CD4-positive, alpha-beta T cell (primary cell): ENCODE results near the gene CCDC9B. TPM values are rescaled to one million over a fixed set of nuclear protein-coding genes. Genes with fewer than 3 reads are reported as not detected.

Source experiments
- ATAC-seq: fragments of 200-7000 bp; cut with Tn5 transposase; one replicate; pipeline ENCODE4 v1.10.0; 2022; ENCODE audit warnings: mild to moderate bottlenecking; ENCODE audit not compliant: poor library complexity
- CTCF ChIA-PET: fragments of 350-600 bp; sonication (Branson Sonifier 250); formaldehyde crosslinking; loops from one replicate; lab custom pipeline; 2021; ENCODE audit warnings: antibody characterized with exemption, inconsistent platforms; lab: Charles Lee
- POLR2A ChIA-PET: fragments of 350-600 bp; sonication (Branson Sonifier 250); formaldehyde crosslinking; loops from one replicate; lab custom pipeline; 2021; ENCODE audit warnings: antibody characterized with exemption, inconsistent platforms; lab: Charles Lee
- DNase-seq, 14 experiments: peaks; one replicate each; pipeline ENCODE4 v3.0.0-alpha.2; 2013 to 2020; ENCODE audit warnings: mixed read lengths in 2 of 14
- H3K27ac ChIP-seq, 2 donors: one replicate each; pipeline versions ENCODE4 v1.5.1 to v1.7.0; 2013; ENCODE audit warnings: low read length in 2 of 2, low read depth in 1 of 2, mild to moderate bottlenecking in 1 of 2
- H3K27me3 ChIP-seq, 2 experiments: 1 replicate in 1 of 2; 2 replicates in 1 of 2; pipeline versions ENCODE4 v1.6.1 to v1.7.0; 2013; ENCODE audit warnings: low read length in 2 of 2, control low read depth in 1 of 2, mild to moderate bottlenecking in 1 of 2, moderate library complexity in 1 of 2; ENCODE audit not compliant: insufficient read depth in 2 of 2, control insufficient read depth in 1 of 2
- H3K36me3 ChIP-seq: one replicate; pipeline ENCODE4 v1.6.1; 2013; ENCODE audit warnings: low read length, control low read depth; ENCODE audit not compliant: insufficient read depth
- H3K4me1 ChIP-seq: one replicate; pipeline ENCODE4 v1.6.1; 2013; ENCODE audit warnings: low read length, control low read depth; ENCODE audit not compliant: insufficient read depth
- H3K4me3 ChIP-seq: one replicate; pipeline ENCODE4 v1.5.1; 2013; ENCODE audit warnings: mild to moderate bottlenecking, low read length, moderate library complexity
- H3K9me3 ChIP-seq, 2 experiments: 1 replicate in 1 of 2; 2 replicates in 1 of 2; pipeline versions ENCODE4 v1.6.1 to v1.7.0; 2013; ENCODE audit warnings: low read length in 2 of 2, mild to moderate bottlenecking in 2 of 2, control low read depth in 1 of 2, moderate library complexity in 1 of 2; ENCODE audit not compliant: control insufficient read depth in 1 of 2, insufficient read depth in 1 of 2
- H3K27ac Mint-ChIP-seq: one replicate; pipeline ENCODE4 v1.8.0; 2020; ENCODE audit warnings: mixed read lengths
- H3K27me3 Mint-ChIP-seq: one replicate; pipeline ENCODE4 v1.8.0; 2021; ENCODE audit warnings: mixed read lengths
- H3K36me3 Mint-ChIP-seq: one replicate; pipeline ENCODE4 v1.8.0; 2021; ENCODE audit warnings: low read depth, mixed read lengths
- H3K4me1 Mint-ChIP-seq: one replicate; pipeline ENCODE4 v1.8.0; 2021; ENCODE audit warnings: low read depth, mixed read lengths
- H3K4me3 Mint-ChIP-seq: one replicate; pipeline ENCODE4 v1.8.0; 2020; ENCODE audit warnings: mild to moderate bottlenecking, mixed read lengths
- H3K9me3 Mint-ChIP-seq: one replicate; pipeline ENCODE4 v1.8.0; 2020; ENCODE audit warnings: mixed read lengths
- intact Hi-C, 2 experiments: fragments of 100-400 bp; cut with DNase I in 1 of 2; cut with micrococcal nuclease in 1 of 2; formaldehyde crosslinking; loops; one replicate each; pipeline versions ENCODE4 v1.15.1 to v1.9.0; 2023 to 2025; cut with DNase I, micrococcal nuclease
- total RNA-seq, 174 experiments: library from RNA in 2 of 174; stranded (reverse) in 2 of 174; gene quantifications; one replicate each; pipeline ENCODE4 v1.2.3 and lab custom pipeline; 2021 to 2026
- TF ChIP-seq, protein P1 (sequence below): fragments of 200-600 bp; IDR thresholded peaks from one replicate; pipeline ENCODE4 v1.8.0; 2022; ENCODE audit warnings: antibody characterized with exemption, mild to moderate bottlenecking

CCDC9B gene
- total RNA-seq, 2 experiments from 2014 or later = 1.0 to 1.5 TPM

DNA sequence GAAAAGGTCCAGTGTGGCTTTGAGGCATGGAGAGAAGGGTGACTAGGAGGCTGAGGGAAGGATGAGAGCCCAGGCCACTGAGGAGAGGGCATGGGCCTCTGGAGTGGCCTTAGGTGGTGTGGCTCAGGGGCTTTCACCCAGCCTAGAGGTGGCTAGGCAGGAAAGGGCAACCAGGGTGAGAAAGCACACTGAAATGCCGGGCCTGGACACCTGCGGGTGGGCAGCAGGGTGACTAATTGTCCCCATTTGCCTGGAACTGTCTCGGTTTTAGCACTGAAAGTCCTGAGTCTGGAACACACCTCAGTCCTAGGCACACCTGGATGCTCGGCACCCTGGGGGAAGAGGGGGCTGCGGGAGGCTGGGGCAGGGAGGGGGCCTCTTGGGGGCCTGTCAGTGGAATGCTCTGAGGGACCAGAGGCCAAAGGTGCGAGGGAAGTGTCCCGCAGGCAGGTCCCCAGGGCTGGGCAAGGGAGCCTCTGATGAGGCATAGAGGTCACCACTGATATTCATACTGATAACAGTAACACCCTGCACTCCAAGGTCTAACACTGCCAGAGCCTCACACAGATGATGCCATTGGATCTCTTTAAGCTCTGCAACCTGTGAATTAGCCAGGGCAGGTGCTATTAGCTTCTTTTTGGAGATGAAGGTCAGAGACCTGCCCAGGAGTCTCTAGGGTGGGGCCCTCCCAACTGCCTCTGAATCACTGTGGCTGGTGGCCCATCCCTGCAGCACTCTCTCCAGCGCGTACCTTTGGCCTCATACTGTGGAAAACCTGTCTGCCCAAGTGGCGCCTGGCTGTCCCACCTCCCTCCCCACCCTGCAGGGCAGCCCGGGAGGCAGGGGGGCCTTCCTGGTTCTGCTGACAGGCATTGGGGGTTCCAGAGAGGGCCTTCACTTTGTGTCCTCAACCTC lies 7.1 kb upstream of the CCDC9B start:
- Mint-ChIP-seq H3K27me3 (no peaks in the 10 kb centered on the region), H3K36me3 (no peaks in the 10 kb centered on the region), H3K9me3 (no peaks in the 10 kb centered on the region), H3K4me1 (no peaks in the 10 kb centered on the region), H3K4me3 (no peak overlapping the region), H3K27ac (no peak overlapping the region)
- Histone ChIP-seq H3K4me3 (no peak overlapping the region), H3K9me3 (no peaks in the 10 kb centered on the region), H3K36me3 (no peaks in the 10 kb centered on the region), H3K27ac (no peak overlapping the region), H3K4me1 (peaks cover 11% of the 10 kb centered on the region), H3K27me3 (no peaks in the 10 kb centered on the region)
- TF ChIP-seq, protein P1, sequence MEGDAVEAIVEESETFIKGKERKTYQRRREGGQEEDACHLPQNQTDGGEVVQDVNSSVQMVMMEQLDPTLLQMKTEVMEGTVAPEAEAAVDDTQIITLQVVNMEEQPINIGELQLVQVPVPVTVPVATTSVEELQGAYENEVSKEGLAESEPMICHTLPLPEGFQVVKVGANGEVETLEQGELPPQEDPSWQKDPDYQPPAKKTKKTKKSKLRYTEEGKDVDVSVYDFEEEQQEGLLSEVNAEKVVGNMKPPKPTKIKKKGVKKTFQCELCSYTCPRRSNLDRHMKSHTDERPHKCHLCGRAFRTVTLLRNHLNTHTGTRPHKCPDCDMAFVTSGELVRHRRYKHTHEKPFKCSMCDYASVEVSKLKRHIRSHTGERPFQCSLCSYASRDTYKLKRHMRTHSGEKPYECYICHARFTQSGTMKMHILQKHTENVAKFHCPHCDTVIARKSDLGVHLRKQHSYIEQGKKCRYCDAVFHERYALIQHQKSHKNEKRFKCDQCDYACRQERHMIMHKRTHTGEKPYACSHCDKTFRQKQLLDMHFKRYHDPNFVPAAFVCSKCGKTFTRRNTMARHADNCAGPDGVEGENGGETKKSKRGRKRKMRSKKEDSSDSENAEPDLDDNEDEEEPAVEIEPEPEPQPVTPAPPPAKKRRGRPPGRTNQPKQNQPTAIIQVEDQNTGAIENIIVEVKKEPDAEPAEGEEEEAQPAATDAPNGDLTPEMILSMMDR = no peak
- CTCF ChIA-PET = no interaction called here
- POLR2A ChIA-PET = no interaction called here
- ATAC-seq = no peak
- DNase-seq = no peak
- intact Hi-C loops = no loop called here

DNA sequence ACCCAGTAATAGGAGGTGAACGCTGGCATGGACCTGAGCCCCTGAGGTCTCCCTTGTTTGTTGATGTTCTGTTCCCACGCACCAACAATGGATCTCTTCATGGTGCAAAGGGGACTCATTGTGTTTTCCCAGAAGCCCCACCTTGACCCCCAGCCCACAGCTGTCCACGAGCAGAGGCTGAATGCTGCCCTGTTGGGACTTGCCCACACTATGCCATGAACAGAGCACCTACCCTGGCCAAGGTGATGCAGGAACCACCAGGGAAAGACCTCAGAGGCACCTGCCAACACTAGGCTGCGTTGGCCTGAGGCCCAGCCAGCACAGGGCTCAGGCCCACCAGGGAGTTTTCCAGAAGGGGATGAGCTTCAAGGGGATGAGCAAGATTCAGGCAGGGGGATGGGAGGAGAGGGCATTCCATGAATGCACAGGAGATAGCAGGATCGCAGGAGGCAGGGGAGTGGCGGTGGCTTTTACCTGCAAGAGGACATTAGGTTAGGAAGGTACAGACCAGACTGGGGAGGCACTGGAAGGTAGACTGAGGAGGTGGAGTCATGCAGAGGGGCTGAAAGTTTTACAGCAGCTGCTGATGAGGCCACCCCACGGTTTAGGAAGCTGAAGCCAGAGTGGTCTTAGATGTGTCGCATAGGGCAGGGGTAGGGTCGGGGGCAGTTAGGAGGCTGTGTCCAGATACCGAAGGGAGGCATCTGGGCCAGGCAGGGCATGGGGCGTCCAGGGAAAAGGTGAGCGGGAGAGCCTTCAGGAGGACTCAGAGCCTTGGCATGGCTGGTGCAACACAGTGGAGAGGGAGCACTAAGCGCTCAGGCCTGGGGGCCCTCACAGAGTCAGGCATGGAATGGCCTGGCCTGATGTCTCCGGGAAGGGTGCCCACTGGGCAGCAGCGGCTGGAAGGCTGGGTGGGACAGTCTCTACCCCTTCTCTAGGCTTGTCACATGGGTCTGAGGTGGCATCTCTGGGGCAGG lies 6.1 kb upstream of the CCDC9B start:
- POLR2A ChIA-PET = no interaction called here
- TF ChIP-seq, protein P1 = no peak
- H3K4me3 Mint-ChIP-seq = no peak overlapping the region

DNA sequence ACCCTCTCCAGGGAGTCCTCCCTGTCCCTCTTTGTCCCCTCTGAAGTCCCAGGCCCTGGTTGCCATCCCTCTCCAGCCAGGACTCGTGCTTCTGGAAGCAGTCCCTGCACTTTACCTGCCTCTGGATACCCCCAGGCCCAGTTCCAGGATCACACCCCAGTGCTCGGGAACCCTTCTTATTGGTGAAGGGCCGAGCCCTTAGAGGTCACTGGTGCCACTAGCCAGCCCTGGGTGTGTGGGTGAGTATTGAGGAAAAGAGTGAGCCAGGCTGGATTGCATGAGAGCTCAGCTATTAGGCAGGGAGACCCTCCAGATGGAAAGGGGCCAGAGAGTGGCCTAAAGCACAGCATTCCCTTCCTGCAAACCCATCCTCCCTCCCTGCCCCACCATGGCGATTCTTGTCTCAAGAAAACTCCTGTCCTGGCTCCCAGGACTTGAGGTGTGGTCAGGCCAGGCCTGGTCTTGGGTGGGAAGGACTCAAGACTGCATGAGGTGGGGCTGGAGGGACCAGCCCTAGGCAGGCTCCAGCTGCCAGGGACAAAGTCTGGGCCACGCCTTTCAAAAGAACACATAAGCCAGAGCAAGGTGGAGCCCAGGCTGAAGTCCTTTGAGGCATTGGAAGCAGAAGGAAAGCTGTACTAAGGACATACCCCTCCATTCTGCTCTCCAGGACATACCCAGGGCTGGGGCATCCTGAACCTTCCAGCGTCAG lies 5.3 kb upstream of the CCDC9B start:
- Mint-ChIP-seq H3K4me3 (no peak overlapping the region), H3K4me1 (no peaks in the 10 kb centered on the region), H3K36me3 (no peaks in the 10 kb centered on the region), H3K27ac (no peak overlapping the region), H3K27me3 (no peaks in the 10 kb centered on the region), H3K9me3 (no peaks in the 10 kb centered on the region)
- no peak for DNase-seq
- H3K4me1 ChIP-seq = peaks cover 11% of the 10 kb centered on the region
- H3K27ac ChIP-seq = no peak overlapping the region
- no peaks in the 10 kb centered on the region for H3K36me3 ChIP-seq
- H3K9me3 ChIP-seq = no peaks in the 10 kb centered on the region
- TF ChIP-seq, protein P1 = no peak
- intact Hi-C loops = loop anchor here in 1 of 2 experiments (2.0 kb wide), 1 partner anchor 21 kb away; no protein-coding TSS in a partner anchor
- CTCF ChIA-PET = interaction anchor here (0.6 to 3.6 kb wide), 2 partner anchors 76 to 489 kb away, joined by 3 to 57 read pairs; no protein-coding TSS in a partner anchor
- no peaks in the 10 kb centered on the region for H3K27me3 ChIP-seq
- POLR2A ChIA-PET = interaction anchor here (1.1 kb wide), 1 partner anchor 22 kb away, joined by 3 read pairs; no protein-coding TSS in a partner anchor
- no peak overlapping the region for H3K4me3 ChIP-seq
- ATAC-seq = no peak

More for the DNA sequence above, 6.1 kb upstream of the CCDC9B start:
- Mint-ChIP-seq H3K27me3 (no peaks in the 10 kb centered on the region), H3K4me1 (no peaks in the 10 kb centered on the region), H3K27ac (no peak overlapping the region), H3K36me3 (no peaks in the 10 kb centered on the region), H3K9me3 (no peaks in the 10 kb centered on the region)
- CTCF ChIA-PET = no interaction called here
- no peak for DNase-seq
- intact Hi-C loops = no loop called here
- Histone ChIP-seq H3K36me3 (no peaks in the 10 kb centered on the region), H3K27ac (no peak overlapping the region), H3K4me3 (no peak overlapping the region), H3K4me1 (peaks cover 11% of the 10 kb centered on the region), H3K27me3 (no peaks in the 10 kb centered on the region), H3K9me3 (no peaks in the 10 kb centered on the region)
- ATAC-seq = no peak
